Mesodermal cell (in vitro differentiated cells): ENCODE results near the gene RBM44.

ENCODE experiments used
- H3K27ac ChIP-seq: 2 replicates; pipeline ENCODE4 v1.7.0; 2013; ENCODE audit warnings: mild to moderate bottlenecking, low read depth, low read length, moderate library complexity; ENCODE audit not compliant: severe bottlenecking
- H3K36me3 ChIP-seq: 2 replicates; pipeline ENCODE4 v1.7.1; 2013; ENCODE audit warnings: mild to moderate bottlenecking, low read length, moderate library complexity; ENCODE audit not compliant: control insufficient read depth, insufficient read depth
- H3K4me1 ChIP-seq: one replicate; pipeline ENCODE4 v1.7.1; 2013; ENCODE audit warnings: mild to moderate bottlenecking, low read length; ENCODE audit not compliant: insufficient read depth, control insufficient read depth, poor library complexity, severe bottlenecking
- H3K4me3 ChIP-seq: 2 replicates; pipeline ENCODE4 v1.7.0; 2013; ENCODE audit warnings: low read length, control low read depth, mild to moderate bottlenecking; ENCODE audit not compliant: insufficient read depth, poor library complexity, severe bottlenecking; ENCODE audit errors: extremely low read depth
- H3K9me3 ChIP-seq: 2 replicates; pipeline ENCODE4 v1.7.1; 2013; ENCODE audit warnings: mild to moderate bottlenecking, low read length, moderate library complexity; ENCODE audit not compliant: control insufficient read depth
- WGBS, 2 experiments: methylation state at CpG; one replicate each; pipeline ENCODE4 v1.1.5; 2013; ENCODE audit warnings: missing lambda C conversion rate in 2 of 2; ENCODE audit not compliant: insufficient coverage in 2 of 2; 5-methylcytosine and 5-hydroxymethylcytosine counted together

Gene RBM44

GRCh38 chr2:237888389-237888788 is 89.8 kb downstream of the RBM44 start:
- no peaks in the 10 kb centered on the region for H3K9me3 ChIP-seq
- no peak overlapping the region for H3K4me3 ChIP-seq
- H3K27ac ChIP-seq, result no peak overlapping the region
- no peaks in the 10 kb centered on the region for H3K36me3 ChIP-seq
- 80% methylated on average over 1 of the region's 2 CpGs; no CpG with 5 or more reads in 1 of the 2 experiments for WGBS, 2 experiments
- H3K4me1 ChIP-seq, result no peaks in the 10 kb centered on the region

DNA sequence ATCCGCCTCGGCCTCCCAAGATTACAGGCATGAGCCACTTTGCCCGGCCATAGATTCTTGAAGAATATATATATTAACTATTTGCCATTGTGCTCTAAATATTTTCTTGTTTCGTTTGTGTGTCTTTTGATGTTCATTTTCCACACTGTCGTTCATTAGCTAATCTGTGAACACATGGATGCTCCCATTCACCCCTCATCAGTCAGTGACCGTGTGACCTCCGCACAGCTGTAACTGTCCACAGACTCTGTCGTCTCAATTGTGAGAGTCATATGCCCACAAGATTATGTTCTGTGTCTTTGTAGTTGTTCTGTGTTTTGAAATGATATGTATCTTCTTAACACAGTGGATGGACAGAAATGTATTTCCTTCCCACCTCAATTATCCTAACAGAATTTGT is 90.4 kb downstream of the RBM44 start:
- 100% methylated on average over 1 to 3 of the region's 8 CpGs for WGBS, 2 experiments
- H3K4me1 ChIP-seq, result no peaks in the 10 kb centered on the region
- H3K36me3 ChIP-seq, result no peaks in the 10 kb centered on the region

DNA sequence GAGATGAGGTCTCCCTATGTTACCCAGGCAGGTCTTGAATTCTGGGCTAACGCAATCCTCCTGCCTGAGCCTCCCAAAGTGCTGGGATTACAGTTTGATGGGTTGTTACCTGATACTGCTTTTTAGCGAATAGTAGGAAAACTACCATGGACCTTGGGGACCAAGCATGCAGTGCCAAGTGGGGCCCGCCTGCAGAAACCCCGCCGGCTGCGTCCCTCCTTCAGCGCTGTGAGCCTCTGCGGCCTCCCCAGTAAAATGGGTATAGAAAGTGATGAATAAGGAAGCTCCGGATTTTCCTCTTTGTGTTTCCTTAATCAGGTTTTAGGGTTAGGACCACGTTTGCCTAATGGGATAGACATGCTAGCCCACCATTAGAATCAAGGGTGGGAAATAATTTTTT is 91.2 kb downstream of the RBM44 start:
- no peaks in the 10 kb centered on the region for H3K4me1 ChIP-seq
- no peaks in the 10 kb centered on the region for H3K36me3 ChIP-seq
- no peaks in the 10 kb centered on the region for H3K9me3 ChIP-seq
- H3K4me3 ChIP-seq, result no peak overlapping the region
- WGBS, 2 experiments, result 91 to 94% methylated on average over 6 to 10 of the region's 10 CpGs
- H3K27ac ChIP-seq, result no peak overlapping the region

More for the DNA sequence above, 90.4 kb downstream of the RBM44 start:
- H3K27ac ChIP-seq, result no peak overlapping the region
- no peaks in the 10 kb centered on the region for H3K9me3 ChIP-seq
- H3K4me3 ChIP-seq, result no peak overlapping the region
